GM12874 (cell line): ENCODE measurements around the gene ABCC8.

Source experiments
- CTCF ChIP-seq: IDR thresholded peaks from 2 replicates; pipeline ENCODE4 v1.5.1; 2011; ENCODE audit warnings: low read depth, mild to moderate bottlenecking, control low read depth, low read length, moderate library complexity; ENCODE audit not compliant: insufficient read depth

ABCC8 gene

DNA sequence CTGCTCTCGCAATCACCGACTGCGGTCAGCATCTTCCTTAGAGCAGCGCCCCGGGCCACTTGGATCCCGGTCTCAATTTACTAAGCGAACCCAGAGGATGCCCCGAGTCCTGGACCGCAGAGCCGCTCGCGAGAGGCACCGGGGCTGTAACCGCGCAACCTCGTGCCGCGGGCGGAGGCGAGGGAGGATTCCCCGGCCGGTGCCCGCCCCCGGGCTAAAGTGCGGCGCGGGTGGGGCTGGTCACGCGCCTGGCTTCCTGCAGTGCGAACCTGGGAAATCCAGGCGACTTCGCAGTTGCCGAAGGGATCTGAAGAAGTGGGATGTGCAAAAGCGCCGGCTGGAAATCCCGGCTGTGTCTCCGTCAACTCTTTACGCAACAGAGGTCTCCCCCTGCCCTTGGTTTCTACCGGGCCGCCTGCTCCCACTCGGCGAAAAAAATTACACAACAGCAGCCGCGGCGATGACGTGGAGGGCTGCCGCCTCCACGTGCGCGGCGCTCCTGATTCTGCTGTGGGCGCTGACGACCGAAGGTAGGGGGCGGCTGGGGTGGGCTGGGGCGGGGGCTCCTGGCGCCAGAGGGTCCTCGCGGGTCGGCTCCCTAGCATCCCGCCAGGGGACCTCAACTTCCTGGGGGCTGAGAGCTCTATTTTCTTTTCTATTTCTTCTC, 125.0 kb downstream of the ABCC8 start, which contains the start of gene NCR3LG1:
Gene NCR3LG1 (plus strand): TSS at position 291 of the 667 bp plus-strand sequence. CDS start 170 bp downstream, at position 461.
- no peak for TF ChIP-seq CTCF

DNA sequence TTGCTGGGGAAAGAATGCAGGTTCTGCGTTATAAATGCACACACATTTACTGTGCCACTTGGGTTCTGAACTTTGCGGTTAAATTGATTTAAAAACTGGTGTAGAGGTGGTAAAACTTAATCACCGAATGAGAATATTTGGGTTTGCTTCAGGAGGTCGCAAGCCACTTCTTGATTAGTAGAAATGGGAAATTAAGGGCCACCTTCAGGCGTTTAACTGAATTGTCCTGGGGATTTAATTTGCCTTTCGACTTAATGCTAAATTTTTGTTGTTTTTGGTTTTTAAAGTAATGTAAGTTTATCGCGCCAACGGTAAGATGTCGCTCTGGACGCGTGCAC, 125.5 kb downstream of the ABCC8 start:
- TF ChIP-seq CTCF = no peak

DNA sequence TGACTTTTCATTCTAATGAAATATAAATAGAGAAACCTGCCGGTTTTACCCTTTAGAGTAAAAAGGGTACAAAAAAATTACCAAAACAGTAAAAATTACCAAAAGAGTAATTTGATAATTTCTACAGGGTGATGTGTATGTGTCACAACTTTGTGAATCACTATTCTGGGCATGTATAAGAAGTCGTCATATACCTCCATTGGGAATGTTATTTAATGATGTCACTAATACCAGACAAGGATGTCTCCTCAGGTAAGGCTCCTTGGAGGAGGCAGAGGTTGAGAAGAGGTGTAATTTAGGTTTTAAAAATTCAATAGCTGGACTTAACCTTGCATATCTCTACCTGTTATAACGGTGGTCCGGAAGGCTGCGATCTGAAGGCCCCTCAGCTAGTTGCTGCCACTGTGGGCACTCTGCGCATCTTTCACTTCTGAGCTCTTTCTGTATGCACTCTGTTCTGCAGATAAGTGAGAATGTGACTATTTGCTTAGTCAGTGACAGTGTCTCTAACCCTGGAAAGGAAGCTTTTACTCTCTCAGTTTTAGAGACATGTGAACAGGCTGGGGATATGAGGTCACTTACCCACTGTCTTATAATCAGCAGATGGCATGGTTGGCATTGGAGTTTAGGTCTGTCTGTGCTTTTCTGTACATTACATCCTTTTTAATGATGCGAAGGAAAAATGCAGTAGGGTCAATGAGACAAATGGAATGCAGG, 126.0 kb downstream of the ABCC8 start:
- no peak for TF ChIP-seq CTCF

DNA sequence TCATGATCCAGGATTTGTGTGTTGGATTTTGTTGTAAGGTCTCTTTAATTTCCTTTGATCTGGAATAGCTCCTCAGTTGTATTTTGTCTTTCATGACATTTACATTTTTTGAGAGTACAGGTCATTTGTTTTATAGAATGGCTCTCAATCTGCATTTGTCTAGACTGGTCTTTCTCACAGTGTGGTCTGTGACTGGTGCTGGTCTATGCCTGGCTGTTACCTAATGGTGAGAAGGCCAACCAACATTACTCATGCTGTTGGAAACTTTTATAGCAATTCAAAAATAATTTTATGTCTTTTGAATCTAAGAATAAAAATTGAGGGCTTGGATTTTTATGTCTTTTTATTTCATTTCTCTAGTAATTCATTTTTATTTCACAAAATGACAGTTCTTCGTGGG, 129.0 kb downstream of the ABCC8 start:
- TF ChIP-seq CTCF = no peak

GRCh38 chr11:17343907-17344306, 132.7 kb downstream of the ABCC8 start:
- TF ChIP-seq CTCF = no peak

DNA sequence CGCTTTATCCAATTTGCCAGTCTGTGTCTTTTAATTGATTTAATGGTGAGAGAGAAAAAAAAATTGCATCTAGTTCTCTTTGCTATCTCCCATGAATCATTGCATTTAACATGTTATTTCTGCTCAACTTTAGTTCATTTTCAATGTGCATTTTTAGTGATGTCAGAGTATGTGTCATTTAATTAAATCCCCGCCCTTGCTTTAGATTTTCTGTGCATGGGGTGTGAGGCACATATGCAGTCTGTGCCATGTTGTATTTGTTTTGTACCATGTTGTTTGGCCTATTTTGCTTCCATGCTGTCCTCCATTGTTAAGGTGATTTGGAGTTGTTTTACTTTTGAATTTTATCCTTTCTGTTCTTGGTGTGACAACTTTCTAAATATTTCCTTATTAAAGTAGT, 133.4 kb downstream of the ABCC8 start:
- TF ChIP-seq CTCF = no peak
